T1000 (cell line): ENCODE measurements around the gene MYO18A.

Source experiments
- DNase-seq: peaks from one replicate; lab custom pipeline; 2025; ENCODE audit warnings: mixed read lengths; lab: John Stamatoyannopoulos, UW

MYO18A gene

DNA sequence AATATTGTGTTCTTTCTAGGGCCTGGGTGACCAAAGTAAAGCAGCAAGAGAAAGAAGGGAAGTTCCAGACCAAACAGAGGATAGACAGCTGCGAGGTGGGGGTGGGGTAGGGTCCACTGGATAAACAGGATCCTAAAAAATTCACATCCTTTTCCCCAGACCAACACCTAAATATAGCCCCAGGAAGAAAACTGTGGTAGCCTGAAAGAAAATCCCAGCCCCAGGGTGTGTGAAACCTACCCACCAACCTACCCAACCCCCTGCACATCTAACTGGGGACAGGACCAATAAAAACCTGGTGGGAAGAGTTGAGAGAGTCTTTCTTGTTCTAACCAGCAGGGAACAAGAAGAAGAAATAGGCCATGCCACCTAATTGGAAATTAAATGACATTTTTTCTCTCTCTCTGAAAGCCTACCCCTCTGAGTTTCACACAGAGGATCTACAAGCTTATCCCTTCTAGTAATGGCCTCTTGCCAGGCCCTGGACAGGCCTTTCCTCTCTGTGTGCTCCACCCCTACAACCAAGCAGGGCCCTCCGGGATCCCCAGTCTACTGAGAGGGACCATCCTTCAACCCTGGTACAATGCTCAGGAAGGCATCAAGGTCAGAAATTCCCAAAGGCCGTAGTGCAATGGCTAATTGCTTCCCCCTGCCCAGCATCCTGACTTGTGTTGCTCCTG lies 12.0 kb downstream of the MYO18A start:
- DNase-seq: no peak

DNA sequence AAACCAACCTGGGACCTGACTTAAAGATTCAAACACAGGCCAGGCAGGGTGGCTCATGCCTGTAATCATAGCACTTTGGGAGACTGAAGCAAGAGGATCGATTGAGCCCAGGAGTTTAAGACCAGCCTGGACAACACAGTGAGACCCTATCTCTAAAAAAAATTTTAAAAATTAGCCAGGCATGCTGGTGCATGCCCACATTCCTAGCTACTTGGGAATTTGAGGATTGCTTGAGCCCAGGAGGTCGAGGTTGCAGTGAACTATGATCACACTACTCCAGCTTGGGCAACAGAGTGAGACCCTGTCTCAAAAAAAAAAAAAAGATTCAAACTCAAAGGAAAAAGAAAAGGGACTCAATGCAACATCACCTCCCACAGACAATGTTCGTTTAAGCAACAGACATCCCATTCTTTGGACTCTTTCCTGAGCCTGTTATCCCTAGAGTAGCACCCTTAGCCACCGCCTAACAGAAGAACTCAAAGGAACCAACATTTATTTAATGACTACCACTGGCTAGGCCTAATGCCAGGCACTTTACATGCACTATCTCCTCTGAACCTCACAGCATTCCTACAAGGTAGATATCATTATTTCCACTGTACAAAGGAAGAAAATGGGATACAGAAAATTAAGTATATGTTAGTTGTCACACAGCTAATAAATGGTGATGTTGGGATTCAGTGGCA lies 12.7 kb downstream of the MYO18A start:
- no peak for DNase-seq

DNA sequence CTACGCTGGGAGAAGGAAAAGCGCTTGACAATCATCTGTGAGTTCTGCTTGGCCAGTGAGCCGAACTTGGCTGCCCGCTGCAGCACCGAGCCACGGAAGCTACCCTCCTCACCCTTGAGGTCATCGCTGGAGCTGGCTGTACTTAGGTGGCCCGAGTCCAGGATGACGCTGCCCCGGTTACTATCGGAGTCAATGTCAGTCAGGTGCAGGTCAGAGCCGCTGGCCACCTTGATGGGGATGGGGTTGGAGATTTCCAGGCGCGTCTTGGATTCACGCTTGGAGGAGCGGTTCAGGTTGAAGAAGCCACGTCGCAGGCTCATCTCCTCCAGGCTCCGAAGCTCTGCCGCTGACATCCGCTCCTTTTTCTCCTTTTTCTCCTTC lies 13.7 kb downstream of the MYO18A start:
- DNase-seq: no peak

DNA sequence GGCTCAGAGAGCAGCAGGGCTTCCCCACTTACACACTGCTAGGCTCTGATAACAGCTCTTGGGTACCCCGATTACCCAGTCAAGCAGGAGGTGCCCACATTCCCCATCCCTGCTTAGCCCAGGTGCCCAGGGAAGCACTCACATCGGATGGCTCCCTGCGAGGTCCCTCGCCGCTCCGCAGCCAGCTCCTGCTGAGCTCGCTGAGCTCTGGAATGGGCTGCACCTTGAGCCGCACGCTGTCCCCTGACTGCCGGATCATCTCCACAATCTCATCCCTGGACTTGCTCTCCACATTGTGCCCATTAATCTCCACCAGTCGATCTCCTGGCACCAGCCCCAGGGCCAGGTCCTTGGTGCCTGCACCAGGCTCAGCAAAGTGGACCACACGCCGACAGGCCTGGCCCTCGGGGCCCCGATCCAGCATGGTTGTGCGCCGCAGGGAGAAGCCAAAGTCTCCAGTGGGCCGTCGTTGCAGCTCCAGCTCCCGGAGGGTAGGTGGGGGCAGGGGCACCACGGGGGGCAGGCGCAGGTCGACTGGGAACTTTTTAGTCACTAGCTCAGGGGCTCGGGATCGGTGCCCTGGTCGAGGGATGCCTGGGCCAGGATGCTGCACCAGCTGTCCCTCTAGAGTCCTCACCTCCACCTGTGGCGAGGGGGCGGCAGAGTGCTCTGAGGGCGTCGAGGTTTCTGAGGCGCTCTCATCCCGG lies 14.2 kb downstream of the MYO18A start:
- no peak for DNase-seq

DNA sequence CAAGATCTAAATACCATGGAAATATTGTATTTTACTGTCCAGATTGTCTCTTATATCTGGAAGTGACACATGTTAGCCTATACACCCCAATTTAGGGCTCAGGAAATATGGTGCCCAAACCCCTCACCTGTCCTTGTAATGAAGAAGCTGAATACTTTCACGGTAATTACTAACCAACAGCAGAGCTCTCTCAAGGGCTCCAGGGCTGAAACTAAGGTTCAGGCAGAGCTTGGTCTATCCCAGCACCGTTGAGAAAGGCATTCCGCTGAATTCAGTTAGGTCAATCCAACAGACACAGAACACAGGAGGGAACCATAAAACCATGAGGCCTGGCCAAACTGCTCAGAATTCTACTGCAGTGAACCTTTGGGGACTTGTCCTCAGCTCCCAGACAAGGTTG lies 14.9 kb downstream of the MYO18A start:
- DNase-seq: no peak

DNA sequence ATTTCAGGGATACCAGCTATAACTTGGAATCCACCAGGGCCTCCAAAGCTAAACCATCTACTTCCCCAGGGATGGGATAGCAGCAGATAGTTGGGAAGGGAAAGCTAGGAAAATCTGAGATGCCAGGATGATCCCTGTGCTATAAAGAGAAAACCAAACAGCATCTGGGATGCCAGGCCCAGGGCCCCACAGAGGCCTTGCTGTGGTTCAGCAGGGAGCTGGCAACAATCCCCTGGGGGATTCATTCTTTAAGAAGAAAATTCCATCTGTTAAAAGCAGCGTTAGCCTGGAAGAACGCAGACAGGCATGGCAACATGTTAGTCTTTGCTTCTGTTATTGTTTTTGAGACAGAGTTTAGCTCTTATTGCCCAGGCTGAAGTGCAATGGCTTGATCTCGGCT lies 16.6 kb downstream of the MYO18A start:
- no peak for DNase-seq

DNA sequence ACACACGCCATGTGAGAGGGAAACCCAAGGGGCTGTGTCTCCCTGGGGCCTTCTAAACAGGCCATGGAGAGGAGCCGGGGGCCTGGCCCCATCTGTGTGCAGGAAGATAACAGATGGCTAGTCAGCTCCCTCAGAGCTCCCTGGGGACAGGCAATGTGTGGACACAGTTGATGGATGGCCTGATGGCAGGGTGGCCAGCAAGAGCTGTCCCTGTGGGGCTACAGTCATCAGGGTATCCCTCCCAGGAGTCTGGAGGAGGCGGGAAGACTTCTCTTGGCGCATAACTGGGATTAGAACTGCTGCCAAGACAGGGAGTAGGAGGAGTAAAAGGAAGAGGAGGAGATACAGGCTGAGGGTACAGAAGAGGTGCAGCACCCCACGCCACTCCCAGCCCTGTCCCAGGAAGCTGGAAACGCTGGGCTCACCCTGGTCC lies 17.3 kb downstream of the MYO18A start:
- no peak for DNase-seq

DNA sequence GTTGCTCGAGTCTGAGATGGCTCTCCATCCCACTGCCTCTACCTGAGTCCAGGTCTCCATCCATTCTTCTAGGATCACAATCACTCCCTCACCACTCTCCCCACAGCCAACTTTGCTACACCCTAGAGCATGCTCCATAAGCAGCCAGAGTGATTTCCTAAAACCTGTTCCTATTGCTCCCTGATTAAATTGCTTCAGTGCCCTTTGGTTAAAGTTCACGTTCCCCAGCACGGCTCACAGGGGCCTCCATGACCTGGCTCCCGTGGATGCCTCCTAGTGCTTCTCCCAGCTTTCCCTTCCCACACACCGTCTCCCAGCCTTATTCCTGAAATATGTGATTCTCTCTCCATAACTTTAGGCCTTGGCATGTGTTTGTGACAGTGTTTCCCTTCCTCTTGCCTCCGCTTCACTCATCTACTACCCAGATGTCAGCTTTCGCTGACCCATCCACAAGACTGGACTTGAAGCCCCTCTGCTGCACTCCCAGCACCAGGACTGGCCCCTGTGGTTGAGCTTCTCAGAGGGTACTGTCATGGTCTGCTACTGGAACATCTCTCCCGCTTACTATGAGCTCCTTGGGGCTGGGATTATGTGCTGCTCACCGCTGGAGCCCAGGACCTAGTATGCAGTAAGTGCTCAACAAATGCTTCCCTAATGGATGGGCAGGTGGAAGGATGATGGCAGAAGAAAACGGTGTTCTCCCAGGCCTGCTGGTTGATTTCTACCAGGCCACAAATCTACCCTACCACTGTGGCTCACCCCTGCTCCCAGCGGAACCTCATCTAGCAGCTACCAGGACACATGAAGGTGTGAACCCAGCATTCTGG lies 17.9 kb downstream of the MYO18A start:
- no peak for DNase-seq

DNA sequence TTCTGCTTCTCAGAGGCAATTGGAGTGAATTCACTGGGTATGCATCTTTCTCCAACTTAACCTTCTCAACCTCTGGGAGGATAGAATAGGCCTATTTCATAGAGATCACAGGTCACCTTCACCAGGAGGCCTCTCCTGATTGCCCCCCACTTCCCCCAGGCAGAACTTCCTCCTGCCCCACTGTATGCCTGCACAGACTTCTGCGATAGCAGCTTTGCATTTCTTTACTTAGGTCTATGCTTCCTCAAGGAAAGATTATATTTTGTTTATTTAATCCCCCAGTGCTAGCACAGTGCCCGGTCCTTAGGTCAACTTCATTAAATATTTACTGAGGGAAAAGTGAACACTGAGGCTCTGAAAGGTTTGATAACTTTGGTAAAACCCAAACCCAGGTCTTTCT lies 19.9 kb downstream of the MYO18A start:
- no peak for DNase-seq

DNA sequence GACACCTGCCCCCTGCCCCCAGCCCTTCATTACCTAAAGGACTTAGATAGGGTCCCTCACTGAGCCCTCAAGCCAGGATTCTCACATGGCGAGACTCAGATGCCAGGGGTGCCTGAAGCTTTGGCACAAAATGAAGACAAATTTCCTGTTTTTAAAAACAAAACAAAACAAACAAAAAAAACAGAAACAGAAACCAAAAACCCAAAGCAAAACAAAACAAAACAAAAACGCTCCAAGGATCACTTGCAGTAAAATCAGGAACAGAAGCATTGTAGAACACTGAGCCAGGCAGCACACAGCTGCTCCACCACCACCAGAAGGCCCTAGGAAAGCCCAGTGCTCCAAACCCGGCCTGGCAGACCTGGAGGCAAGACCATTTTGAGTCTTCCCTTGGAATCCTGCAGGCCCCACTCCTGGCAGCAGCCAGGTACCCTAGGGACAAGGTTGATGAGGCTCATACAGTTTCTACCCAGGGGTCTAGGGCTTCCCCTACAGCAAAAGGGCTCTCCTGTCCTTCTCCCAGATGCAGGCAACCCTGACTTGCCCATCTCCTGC lies 20.8 kb downstream of the MYO18A start:
- DNase-seq: no peak

DNA sequence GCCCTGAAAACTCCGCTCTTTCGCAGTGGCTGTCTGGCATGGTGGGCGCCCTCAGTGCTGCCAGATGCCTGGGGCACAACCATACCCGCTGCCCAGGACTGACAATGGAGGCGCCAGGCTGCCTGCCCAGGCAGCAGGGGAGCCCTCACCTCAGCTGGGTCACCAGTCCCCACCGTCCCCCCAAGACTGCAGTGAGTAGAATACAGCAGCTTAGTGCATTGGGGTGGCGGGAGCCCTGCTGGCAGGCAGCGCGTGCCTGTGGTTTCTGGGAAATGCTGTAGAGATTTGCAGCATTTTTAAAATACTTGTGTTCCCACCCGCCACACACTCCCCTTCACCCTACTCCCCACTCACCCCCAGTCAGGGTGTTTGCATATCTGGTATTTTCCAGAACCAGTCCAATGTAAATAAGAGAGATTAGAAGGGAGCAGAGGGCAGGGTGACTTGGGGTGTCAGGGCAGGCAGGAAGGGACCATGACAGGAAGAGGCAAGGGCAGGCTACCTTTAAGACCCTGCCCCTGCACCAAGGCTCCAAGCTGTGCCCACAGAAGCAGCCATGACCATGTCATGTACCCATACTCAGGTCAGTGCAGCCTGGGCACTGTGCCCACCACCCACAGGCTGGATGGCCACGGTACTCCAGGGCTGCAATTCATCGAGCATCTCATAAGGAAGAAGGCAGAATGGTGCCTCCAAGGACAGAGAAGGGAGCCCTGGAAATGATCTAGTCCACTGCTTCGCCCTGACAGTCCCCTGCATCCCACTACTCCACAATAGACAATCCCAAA lies 21.5 kb downstream of the MYO18A start:
- DNase-seq: no peak

DNA sequence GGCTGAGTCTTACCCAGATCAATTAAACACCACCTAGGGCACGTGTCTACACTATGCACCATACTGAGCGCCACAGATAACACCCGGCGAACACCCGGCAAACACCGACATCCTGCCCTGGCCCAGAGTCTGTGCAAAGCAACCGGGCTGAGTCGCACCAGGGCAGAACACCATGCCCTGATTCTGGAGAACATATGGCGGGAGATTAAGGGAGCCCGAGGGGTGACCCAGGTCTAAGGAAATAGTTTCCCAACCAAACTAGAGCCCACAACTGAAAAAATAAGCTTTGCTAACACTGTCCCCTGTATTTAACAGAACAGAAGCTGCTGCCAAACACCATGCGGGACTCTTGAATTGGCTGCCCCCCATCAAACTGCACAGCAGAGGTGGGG lies 22.1 kb downstream of the MYO18A start:
- DNase-seq: no peak

DNA sequence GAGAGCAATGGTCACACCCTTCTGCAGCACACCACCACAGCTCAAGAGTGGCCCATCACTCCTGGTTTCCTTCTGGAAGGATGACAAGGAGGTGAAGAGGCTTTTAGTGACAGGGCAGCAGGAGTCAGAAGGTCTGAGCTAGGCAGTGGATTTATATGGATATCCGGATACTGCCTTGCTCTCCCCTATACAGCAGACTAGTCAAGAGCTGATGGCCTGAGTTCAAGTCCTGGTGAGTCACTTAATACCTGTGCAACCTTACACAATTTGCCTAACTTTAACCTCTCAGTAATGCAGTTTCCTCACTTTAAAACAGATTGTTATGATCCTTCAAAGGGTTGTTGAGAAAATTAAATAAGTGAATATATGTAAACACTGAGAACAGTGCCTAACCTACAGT lies 22.9 kb downstream of the MYO18A start:
- no peak for DNase-seq

DNA sequence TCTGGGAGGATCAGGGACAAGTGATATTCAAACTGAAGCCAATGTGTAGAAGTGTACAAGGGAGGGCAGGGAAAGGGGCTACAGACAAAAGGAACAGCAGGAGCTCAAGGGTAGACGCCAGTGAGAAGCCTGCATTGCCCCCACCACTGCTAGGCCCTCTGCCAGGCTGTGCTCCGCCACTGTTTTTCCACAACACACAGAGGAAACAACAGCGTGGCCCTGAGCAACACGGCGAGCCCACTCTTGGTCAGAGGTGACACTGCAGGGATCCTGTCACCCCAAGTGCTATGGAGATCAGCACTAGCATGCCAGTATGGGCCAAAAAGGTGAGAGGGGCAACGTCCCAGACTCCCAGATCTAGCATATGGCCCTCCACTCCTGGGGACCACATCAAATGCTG lies 23.4 kb downstream of the MYO18A start:
- no peak for DNase-seq

DNA sequence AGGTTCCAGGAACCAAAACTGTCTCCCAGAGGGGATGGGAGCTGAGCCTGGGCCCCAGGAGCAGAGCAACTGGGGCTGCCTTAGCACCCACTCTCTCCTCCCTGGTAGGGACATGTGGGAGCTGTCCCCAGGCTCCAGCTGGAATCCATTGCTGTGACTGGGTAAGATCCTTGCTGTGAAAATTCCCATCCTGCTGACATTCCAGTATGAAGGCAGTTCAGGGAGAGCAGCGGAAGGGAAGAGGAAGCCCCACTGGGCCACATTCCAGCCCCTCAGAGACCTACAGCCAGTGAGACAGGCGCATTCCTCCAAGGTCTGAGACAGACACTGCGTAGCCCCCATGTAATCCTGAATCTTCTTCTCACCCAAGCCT lies 24.2 kb downstream of the MYO18A start:
- DNase-seq: no peak

DNA sequence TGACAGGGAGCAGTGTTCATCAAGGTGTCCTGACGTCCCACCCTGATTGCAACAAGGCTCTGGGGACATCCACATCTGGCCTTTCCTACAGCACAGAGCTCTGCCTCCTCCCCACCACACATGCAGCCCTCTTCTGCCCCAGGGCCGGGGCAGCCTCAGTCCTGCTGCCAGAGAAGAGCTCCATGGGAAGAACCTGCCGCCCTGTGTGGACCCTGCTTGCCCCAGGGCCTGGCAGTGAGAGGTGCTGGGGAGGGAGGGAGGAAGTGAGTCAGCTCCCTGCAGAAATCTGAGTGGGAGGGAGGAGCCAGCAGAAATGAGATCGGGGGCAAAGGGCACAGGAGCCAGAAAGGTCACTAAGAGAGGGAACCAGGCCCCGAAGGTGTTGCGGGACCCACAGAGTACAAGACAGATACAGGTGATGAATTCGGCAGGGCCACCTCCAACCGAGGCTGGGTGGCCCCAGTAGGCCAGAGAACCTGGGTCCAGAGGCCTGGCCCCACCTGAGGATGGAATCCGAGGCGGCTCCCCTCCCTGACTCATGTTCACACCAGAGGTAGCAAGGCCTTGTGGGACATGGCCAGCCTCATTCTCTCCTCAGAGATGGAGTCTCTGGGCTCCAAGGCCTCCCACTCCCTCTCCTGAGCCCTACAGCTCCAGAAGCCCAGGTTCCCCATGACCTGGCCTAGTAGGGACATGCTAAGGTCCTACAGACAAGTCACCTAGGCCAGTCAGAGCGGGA lies 24.8 kb downstream of the MYO18A start:
- peak; percentile 71 for DNase-seq

DNA sequence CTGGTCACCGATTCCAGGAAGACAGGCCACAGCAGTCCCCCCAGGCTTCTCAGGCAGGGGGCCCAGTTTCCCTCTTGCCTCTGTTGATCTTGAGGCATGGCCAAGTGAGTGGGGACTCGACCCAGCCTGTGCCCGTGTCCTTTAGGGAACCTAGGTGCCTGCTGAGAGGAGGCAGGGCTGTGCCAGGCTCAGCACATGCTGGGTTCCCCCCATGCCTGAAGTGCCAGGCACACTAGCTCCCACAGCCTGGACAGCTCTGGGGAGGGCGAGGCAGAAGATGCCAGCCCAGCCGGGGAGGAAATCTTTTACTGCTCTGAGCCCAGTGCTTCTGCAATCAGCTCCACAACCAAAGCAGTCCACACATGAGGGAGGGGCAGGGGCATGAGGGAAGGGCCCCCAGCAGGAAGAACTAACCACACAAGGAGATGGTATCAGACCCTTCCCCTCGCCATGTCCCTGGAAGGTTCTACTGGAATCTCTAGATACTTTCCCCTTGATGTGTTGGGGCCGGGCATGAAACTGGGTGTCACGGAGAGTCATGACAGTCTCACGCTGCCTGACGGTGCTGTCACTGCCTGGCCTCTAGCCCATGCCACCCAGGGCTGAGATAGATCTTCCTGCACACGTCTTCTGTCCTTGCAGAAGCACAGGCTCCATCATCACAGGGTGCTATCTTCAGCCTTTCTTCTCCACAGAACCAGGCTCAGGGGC lies 25.5 kb downstream of the MYO18A start:
- DNase-seq: no peak

DNA sequence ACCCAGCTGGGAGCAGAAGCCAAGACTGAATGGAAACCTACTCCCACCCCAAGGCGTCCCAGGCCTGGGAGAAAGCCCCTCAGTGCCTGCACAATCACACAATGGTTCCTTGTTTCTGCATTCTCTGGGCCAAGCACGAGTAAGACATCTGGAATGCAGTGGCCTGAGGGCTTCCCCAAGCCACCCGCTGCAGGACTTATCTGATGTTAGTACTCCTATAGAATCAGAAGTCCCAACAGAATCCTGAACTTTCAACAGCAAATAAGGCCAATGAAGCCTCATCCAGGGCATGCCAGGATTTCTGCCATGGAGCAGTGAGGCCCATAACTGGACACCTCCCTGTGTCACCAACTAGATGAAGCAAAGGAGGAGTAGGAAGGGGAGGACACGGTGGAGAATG lies 28.6 kb downstream of the MYO18A start:
- peak; percentile 47 for DNase-seq

DNA sequence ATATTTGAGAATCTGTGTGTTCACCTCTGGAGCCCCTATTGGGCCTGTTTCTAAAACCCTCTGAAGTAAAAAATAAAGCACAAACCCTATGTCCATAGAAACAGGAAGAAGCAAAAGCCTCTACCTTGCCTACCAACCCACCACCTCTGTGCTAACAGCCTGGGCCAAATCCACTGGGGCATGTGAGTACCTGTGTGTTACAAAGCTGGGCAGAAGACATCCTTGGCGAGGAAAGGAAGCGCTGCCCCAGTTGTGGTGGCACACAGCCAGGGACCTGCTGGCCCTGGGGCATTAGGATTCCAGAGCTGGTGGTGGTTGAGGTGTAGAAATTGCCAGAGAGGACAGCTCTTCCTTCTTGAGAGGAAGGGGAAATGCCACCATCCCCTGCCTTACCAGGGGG lies 30.0 kb downstream of the MYO18A start:
- no peak for DNase-seq

DNA sequence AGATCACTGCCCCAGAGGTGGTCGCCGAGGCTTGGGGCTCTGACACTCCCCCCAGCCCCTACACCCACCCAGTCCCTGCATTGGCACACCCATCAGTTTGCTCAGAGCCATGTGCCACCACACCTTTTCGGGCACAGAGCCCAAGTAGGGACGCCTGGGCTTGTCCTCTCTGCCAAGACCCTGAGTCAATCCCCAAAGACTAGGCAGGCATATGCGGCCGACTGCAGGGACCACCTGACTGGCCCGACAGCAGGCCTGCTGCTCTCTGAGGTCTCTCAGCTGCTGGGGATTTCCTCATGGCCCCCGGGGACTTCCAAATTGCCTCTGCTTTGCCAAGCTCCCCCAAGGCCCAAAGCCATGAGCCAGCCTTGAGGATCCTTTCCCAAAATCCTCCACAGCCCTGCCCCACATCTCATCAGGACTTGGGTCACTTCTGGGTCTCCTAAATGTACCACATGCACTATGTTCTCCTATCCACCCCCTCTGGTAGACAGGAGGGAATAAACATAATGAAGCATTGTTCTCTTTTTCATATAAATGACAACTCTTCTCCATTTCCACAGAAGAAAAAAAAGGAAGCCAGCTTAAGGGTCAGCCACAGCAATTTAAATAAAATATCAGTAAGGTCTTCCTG lies 30.6 kb downstream of the MYO18A start:
- peak; percentile 36 for DNase-seq
